Measurements from ENCODE around the gene FANCM.
"Not testable (repeated sequence)": the region's sequence is repeated elsewhere in the genome, so short reads cannot be mapped to it uniquely, and the experiment has no call there.

FANCM gene

GRCh38 chr14:45211295-45211694 lies 75.6 kb downstream of the FANCM start:
- H3K36me3 ChIP-seq (ENCODE audit: control insufficient read depth, insufficient read depth, low read length): peaks cover 13% of the 10 kb centered on the region
- H3K27ac ChIP-seq (ENCODE audit: insufficient read depth, low read length, poor library complexity, severe bottlenecking): no peak overlapping the region
- no peak for DNase-seq
- H3K9me3 ChIP-seq (ENCODE audit: control insufficient read depth, low read length): no peaks in the 10 kb centered on the region
- H3K4me1 ChIP-seq (ENCODE audit: control insufficient read depth, insufficient read depth, low read length, poor library complexity, severe bottlenecking): no peaks in the 10 kb centered on the region
- no peak overlapping the region for H3K4me3 ChIP-seq (ENCODE audit: insufficient read depth, low read depth, low read length, poor library complexity, severe bottlenecking)
- no peaks in the 10 kb centered on the region for H3K27me3 ChIP-seq (replicated peaks; ENCODE audit: control insufficient read depth, insufficient read depth, low read length, poor library complexity, severe bottlenecking)

DNA sequence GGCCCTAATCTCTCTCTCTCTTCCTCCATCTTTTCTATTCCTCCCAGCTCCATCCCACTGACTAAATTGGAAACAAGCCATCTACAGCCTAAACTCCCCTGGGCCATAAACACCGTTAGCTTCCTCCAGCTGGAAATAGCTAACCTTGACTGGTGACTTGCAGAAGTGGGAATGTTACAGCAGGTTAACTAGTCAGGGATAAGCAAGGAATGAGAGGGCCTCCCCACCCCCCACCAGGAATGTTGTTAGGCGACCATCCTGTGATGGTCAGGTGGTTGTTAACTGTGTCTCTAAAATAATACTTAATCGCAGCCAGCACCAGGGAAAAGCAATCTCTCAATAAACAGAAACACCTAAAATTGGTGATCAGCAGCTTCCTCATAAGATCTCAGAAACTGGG lies 76.5 kb downstream of the FANCM start:
- Histone ChIP-seq H3K27me3 (replicated peaks; ENCODE audit: control insufficient read depth, insufficient read depth, low read length, poor library complexity, severe bottlenecking) (no peaks in the 10 kb centered on the region), H3K4me3 (ENCODE audit: insufficient read depth, low read depth, low read length, poor library complexity, severe bottlenecking) (no peak overlapping the region), H3K36me3 (ENCODE audit: control insufficient read depth, insufficient read depth, low read length) (peaks cover 18% of the 10 kb centered on the region), H3K4me1 (ENCODE audit: control insufficient read depth, insufficient read depth, low read length, poor library complexity, severe bottlenecking) (no peaks in the 10 kb centered on the region), H3K9me3 (ENCODE audit: control insufficient read depth, low read length) (no peaks in the 10 kb centered on the region), H3K27ac (ENCODE audit: insufficient read depth, low read length, poor library complexity, severe bottlenecking) (no peak overlapping the region)
- DNase-seq: no peak

DNA sequence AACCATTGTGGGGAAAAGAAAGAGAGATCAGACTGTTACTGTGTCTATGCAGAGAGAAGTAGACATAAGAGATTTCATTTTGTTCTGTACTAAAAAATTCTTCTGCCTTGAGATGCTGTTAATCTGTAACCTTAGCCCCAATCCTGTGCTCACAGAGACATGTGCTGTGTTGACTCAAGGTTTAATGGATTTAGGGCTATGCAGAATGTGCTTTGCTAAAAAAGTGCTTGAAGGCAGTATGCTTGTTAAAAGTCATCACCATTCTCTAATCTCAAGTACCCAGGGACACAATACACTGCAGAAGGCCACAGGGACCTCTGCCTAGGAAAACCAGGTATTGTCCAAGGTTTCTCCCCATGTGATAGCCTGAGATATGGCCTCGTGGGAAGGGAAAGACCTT lies 78.0 kb downstream of the FANCM start:
- DNase-seq; H3K4me3 ChIP-seq (ENCODE audit: insufficient read depth, low read depth, low read length, poor library complexity, severe bottlenecking); H3K27ac ChIP-seq (ENCODE audit: insufficient read depth, low read length, poor library complexity, severe bottlenecking); H3K9me3 ChIP-seq (ENCODE audit: control insufficient read depth, low read length); H3K4me1 ChIP-seq (ENCODE audit: control insufficient read depth, insufficient read depth, low read length, poor library complexity, severe bottlenecking); H3K27me3 ChIP-seq (replicated peaks; ENCODE audit: control insufficient read depth, insufficient read depth, low read length, poor library complexity, severe bottlenecking): not testable (repeated sequence)
- peaks cover 24% of the 10 kb centered on the region for H3K36me3 ChIP-seq (ENCODE audit: control insufficient read depth, insufficient read depth, low read length)

DNA sequence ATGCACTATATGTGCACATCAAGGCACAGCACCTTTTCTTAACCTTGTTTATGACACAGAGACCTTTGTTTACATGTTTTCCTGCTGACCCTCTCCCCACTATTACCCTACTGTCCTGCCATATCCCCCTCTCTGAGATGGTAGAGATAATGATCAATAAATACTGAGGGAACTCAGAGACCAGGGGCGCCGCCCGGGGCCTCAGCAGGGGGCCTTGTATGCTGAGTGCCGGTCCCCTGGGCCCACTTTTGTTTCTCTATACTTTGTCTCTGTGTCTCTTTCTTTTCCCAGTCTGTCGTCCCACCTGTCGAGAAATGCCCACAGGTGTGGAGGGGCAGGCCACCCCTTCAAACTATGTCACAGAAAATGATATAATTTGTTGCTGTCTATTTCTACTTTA lies 78.6 kb downstream of the FANCM start:
- H3K27me3 ChIP-seq (replicated peaks; ENCODE audit: control insufficient read depth, insufficient read depth, low read length, poor library complexity, severe bottlenecking); H3K9me3 ChIP-seq (ENCODE audit: control insufficient read depth, low read length); DNase-seq; H3K4me3 ChIP-seq (ENCODE audit: insufficient read depth, low read depth, low read length, poor library complexity, severe bottlenecking); H3K27ac ChIP-seq (ENCODE audit: insufficient read depth, low read length, poor library complexity, severe bottlenecking); H3K4me1 ChIP-seq (ENCODE audit: control insufficient read depth, insufficient read depth, low read length, poor library complexity, severe bottlenecking): not testable (repeated sequence)
- peaks cover 24% of the 10 kb centered on the region for H3K36me3 ChIP-seq (ENCODE audit: control insufficient read depth, insufficient read depth, low read length)

DNA sequence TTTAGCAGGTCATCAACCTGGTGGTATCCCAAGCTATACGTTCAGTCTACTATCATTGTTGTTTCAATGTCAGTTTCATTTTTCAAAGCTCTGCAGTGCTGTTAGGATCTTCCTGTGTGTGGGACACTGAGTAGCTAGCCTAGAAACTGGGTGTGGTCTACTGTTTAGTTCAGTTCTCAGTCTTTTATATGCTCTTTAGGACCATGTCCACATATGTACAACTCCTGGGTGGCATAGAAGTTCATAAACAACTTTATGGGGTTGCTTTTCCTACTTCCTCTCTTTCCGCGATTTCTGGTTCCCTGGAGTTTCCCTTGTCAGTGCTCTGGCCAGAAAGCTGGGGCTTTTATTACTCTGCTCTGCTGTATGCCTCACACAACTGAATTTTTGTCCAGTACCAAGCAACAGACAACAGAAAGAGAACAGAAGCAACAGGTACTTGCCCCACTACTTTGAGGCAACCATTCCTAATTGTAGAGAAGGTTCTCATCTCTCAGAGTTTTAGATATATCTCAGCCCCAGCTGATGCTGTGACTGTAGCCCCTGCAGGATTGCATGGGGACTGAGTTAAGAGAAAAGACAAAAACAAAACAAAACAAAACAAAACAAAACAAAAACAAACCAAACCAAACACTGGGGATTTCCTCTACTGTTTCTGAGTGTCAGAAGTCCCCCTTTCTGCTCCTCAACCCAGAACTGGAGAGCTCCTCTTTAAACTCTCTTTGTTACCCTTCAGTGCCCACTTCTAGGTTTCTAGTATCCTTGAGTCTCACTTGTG lies 86.9 kb downstream of the FANCM start:
- Histone ChIP-seq H3K27me3 (replicated peaks; ENCODE audit: control insufficient read depth, insufficient read depth, low read length, poor library complexity, severe bottlenecking) (no peaks in the 10 kb centered on the region), H3K27ac (ENCODE audit: insufficient read depth, low read length, poor library complexity, severe bottlenecking) (no peak overlapping the region), H3K9me3 (ENCODE audit: control insufficient read depth, low read length) (no peaks in the 10 kb centered on the region), H3K4me1 (ENCODE audit: control insufficient read depth, insufficient read depth, low read length, poor library complexity, severe bottlenecking) (no peaks in the 10 kb centered on the region), H3K4me3 (ENCODE audit: insufficient read depth, low read depth, low read length, poor library complexity, severe bottlenecking) (no peak overlapping the region), H3K36me3 (ENCODE audit: control insufficient read depth, insufficient read depth, low read length) (peaks cover 32% of the 10 kb centered on the region)
- DNase-seq: no peak

DNA sequence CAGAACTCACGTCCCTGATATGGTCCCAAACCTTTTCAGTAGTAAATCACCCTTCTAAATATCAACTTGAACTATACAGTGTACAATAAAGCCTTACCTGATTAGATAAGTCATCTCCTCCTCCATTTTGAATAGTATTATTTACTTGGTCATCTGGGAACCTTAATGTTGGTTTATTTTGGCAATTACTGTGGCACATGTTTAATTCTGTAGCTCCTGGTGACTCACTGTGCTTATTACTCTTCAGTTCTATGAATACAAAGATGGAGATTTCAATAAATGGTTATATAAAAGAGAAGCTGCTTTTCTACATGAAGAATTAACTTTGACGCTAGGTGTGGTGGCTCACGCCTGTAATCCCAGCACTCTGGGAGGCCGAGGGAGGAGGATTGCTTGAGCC lies 91.8 kb downstream of the FANCM start:
- Histone ChIP-seq H3K4me3 (ENCODE audit: insufficient read depth, low read depth, low read length, poor library complexity, severe bottlenecking) (no peak overlapping the region), H3K4me1 (ENCODE audit: control insufficient read depth, insufficient read depth, low read length, poor library complexity, severe bottlenecking) (no peaks in the 10 kb centered on the region), H3K27me3 (replicated peaks; ENCODE audit: control insufficient read depth, insufficient read depth, low read length, poor library complexity, severe bottlenecking) (no peaks in the 10 kb centered on the region), H3K36me3 (ENCODE audit: control insufficient read depth, insufficient read depth, low read length) (peaks cover 41% of the 10 kb centered on the region), H3K27ac (ENCODE audit: insufficient read depth, low read length, poor library complexity, severe bottlenecking) (no peak overlapping the region), H3K9me3 (ENCODE audit: control insufficient read depth, low read length) (no peaks in the 10 kb centered on the region)
- no peak for DNase-seq

- H3K9me3 ChIP-seq (ENCODE audit: control insufficient read depth, low read length): no peaks in the 10 kb centered on the region
- H3K36me3 ChIP-seq (ENCODE audit: control insufficient read depth, insufficient read depth, low read length): peaks cover 4% of the 10 kb centered on the region
- H3K4me1 ChIP-seq (ENCODE audit: control insufficient read depth, insufficient read depth, low read length, poor library complexity, severe bottlenecking): no peaks in the 10 kb centered on the region
Observed at GRCh38 chr14:45238988-45239387, 103.3 kb downstream of the FANCM start.

GRCh38 chr14:45242706-45243105 lies 107.0 kb downstream of the FANCM start:
- Histone ChIP-seq H3K27ac (ENCODE audit: insufficient read depth, low read length, poor library complexity, severe bottlenecking) (no peak overlapping the region), H3K36me3 (ENCODE audit: control insufficient read depth, insufficient read depth, low read length) (peaks cover 4% of the 10 kb centered on the region), H3K4me3 (ENCODE audit: insufficient read depth, low read depth, low read length, poor library complexity, severe bottlenecking) (no peak overlapping the region), H3K27me3 (replicated peaks; ENCODE audit: control insufficient read depth, insufficient read depth, low read length, poor library complexity, severe bottlenecking) (no peaks in the 10 kb centered on the region), H3K9me3 (ENCODE audit: control insufficient read depth, low read length) (no peaks in the 10 kb centered on the region), H3K4me1 (ENCODE audit: control insufficient read depth, insufficient read depth, low read length, poor library complexity, severe bottlenecking) (no peaks in the 10 kb centered on the region)
- no peak for DNase-seq

More at GRCh38 chr14:45238988-45239387, 103.3 kb downstream of the FANCM start:
- Histone ChIP-seq H3K4me3 (ENCODE audit: insufficient read depth, low read depth, low read length, poor library complexity, severe bottlenecking) (no peak overlapping the region), H3K27ac (ENCODE audit: insufficient read depth, low read length, poor library complexity, severe bottlenecking) (no peak overlapping the region), H3K27me3 (replicated peaks; ENCODE audit: control insufficient read depth, insufficient read depth, low read length, poor library complexity, severe bottlenecking) (no peaks in the 10 kb centered on the region)
- DNase-seq: no peak

DNA sequence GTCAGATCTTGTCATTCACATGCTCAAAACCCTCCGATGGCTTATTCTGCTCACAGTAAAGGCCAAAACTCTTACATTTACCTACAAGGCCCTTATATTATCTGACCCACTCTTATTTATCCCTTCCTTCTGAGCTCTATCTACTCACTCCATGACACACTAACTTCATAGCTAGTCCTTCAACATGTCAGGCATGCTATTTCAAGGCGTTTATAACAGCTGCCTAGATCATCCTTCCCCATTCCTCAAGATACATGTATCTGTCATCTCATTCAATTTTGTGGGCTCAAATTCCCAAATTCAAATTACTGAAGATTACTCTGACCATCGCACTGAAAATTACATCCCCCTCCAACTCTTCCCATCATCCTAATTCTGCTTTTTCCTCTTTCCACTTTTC lies 110.4 kb downstream of the FANCM start:
- no peak overlapping the region for H3K27ac ChIP-seq (ENCODE audit: insufficient read depth, low read length, poor library complexity, severe bottlenecking)
- H3K4me1 ChIP-seq (ENCODE audit: control insufficient read depth, insufficient read depth, low read length, poor library complexity, severe bottlenecking): peaks cover 7% of the 10 kb centered on the region
- H3K27me3 ChIP-seq (replicated peaks; ENCODE audit: control insufficient read depth, insufficient read depth, low read length, poor library complexity, severe bottlenecking): no peaks in the 10 kb centered on the region
- DNase-seq: no peak
- no peaks in the 10 kb centered on the region for H3K36me3 ChIP-seq (ENCODE audit: control insufficient read depth, insufficient read depth, low read length)
- H3K9me3 ChIP-seq (ENCODE audit: control insufficient read depth, low read length): no peaks in the 10 kb centered on the region
- no peak overlapping the region for H3K4me3 ChIP-seq (ENCODE audit: insufficient read depth, low read depth, low read length, poor library complexity, severe bottlenecking)

GRCh38 chr14:45246691-45247090 lies 111.0 kb downstream of the FANCM start:
- H3K27me3 ChIP-seq (replicated peaks; ENCODE audit: control insufficient read depth, insufficient read depth, low read length, poor library complexity, severe bottlenecking): no peaks in the 10 kb centered on the region
- H3K4me3 ChIP-seq (ENCODE audit: insufficient read depth, low read depth, low read length, poor library complexity, severe bottlenecking): no peak overlapping the region
- H3K36me3 ChIP-seq (ENCODE audit: control insufficient read depth, insufficient read depth, low read length): no peaks in the 10 kb centered on the region
- no peaks in the 10 kb centered on the region for H3K9me3 ChIP-seq (ENCODE audit: control insufficient read depth, low read length)
- peaks cover 8% of the 10 kb centered on the region for H3K4me1 ChIP-seq (ENCODE audit: control insufficient read depth, insufficient read depth, low read length, poor library complexity, severe bottlenecking)
- no peak for DNase-seq
- no peak overlapping the region for H3K27ac ChIP-seq (ENCODE audit: insufficient read depth, low read length, poor library complexity, severe bottlenecking)
